Adrenal gland (tissue), 5 donors: ENCODE measurements around the gene MUC2.

Source experiments
- POLR2A ChIP-seq, 2 donors: fragments of 450-650 bp; IDR thresholded peaks; one replicate each; pipeline ENCODE4 v1.6.1; 2017; ENCODE audit warnings: antibody characterized with exemption in 2 of 2, mild to moderate bottlenecking in 2 of 2, moderate library complexity in 1 of 2
- TF ChIP-seq, protein P1 (sequence below), 6 experiments: fragments of 450-650 bp in 4 of 6; fragments of 200-600 bp in 2 of 6; sonication (generic) in 1 of 6; IDR thresholded peaks; 1 replicate in 5 of 6; 2 replicates in 1 of 6; pipeline versions ENCODE4 v1.5.1 to v1.8.0; 2016 to 2021; ENCODE audit warnings: antibody characterized with exemption in 6 of 6, mild to moderate bottlenecking in 2 of 6, moderate library complexity in 1 of 6
- donor health status: DM: no; HTN: no; CAD: no.

DNA sequence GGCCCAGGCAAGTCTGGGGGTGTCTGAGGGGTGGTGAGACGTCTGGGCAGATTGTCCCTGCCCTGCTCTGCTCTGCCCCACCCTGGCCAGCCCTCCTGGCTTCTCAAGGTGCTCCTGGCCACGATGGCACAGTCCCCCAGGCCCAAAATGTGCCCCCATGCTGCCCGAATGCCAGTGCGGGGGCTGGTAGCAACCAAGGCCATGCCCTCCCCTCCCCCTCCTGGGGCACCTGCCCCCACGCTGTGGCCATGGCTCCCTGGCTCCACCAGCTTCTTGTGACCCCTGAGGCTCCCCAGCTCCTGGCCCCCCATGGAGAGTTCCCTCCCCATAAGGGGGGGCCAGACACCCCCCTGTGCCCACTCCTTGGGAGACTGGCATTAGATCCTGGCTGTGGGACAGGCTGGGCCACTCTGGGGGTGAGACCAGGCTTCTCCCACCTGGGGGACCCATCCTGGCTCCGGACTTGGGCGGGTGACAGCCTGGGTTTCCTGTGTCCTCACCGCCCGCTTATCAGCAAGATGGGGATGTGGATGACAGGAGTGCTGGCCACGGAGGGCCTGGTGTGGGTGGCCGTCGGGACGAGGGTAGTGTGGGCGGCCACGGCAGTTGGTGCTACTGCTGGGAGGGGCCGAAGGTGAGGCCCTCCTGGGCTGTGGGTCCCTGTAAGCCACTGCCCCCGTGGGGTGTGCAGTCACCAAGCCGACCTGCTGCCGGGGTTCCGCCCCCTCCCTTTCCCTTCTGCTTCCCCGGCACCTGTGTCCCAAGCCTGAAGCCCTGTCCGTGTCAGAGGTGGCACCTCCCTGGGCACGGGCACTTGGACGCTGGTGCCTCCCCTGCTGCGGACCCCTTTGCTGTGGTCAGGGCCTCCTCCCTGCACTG lies 22.3 kb upstream of the MUC2 start:
- TF ChIP-seq, protein P1, sequence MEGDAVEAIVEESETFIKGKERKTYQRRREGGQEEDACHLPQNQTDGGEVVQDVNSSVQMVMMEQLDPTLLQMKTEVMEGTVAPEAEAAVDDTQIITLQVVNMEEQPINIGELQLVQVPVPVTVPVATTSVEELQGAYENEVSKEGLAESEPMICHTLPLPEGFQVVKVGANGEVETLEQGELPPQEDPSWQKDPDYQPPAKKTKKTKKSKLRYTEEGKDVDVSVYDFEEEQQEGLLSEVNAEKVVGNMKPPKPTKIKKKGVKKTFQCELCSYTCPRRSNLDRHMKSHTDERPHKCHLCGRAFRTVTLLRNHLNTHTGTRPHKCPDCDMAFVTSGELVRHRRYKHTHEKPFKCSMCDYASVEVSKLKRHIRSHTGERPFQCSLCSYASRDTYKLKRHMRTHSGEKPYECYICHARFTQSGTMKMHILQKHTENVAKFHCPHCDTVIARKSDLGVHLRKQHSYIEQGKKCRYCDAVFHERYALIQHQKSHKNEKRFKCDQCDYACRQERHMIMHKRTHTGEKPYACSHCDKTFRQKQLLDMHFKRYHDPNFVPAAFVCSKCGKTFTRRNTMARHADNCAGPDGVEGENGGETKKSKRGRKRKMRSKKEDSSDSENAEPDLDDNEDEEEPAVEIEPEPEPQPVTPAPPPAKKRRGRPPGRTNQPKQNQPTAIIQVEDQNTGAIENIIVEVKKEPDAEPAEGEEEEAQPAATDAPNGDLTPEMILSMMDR (IDR thresholded peaks at IDR 0.05) = no peak
- TF ChIP-seq POLR2A (IDR thresholded peaks at IDR 0.05) = no peak
